Measurements from ENCODE around the gene TRMT1.
A peak's percentile ranks its signal among the peaks of the same experiment; 100 is the strongest.

Gene TRMT1

GRCh38 chr19:13101590-13102415 lies 14.7 kb downstream of the TRMT1 start:
- ATAC-seq, result no peak

GRCh38 chr19:13100841-13101589 lies 15.5 kb downstream of the TRMT1 start:
- ATAC-seq, result no peak

DNA sequence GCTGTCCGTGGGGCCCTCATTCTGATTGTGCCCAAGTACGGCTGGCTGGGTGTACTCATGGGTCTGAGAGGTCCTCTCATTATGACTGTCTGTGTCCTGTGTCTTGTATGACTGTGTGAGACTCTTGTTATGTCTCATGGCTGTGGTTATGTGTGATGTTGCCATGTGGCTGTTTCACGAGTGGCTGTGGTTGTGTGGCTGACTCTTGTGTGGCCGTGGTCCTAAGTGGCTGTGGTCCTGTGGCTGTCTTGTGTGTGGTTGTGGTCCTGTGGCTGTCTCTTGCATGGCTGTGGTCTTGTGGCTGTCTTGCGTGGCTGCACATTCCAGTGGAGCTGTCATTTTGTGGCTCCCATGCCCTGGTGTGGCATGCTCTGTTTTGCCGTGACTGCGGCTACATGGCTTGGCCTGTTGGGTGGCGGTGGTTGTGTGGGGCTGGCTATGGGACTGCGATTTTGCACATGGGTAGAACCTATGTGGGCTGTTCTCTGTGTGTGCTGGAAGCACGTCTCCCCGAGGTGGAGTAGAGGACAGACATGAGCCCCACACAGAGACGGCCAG lies 16.4 kb downstream of the TRMT1 start:
- peak; percentile 77 to 81 for ATAC-seq

DNA sequence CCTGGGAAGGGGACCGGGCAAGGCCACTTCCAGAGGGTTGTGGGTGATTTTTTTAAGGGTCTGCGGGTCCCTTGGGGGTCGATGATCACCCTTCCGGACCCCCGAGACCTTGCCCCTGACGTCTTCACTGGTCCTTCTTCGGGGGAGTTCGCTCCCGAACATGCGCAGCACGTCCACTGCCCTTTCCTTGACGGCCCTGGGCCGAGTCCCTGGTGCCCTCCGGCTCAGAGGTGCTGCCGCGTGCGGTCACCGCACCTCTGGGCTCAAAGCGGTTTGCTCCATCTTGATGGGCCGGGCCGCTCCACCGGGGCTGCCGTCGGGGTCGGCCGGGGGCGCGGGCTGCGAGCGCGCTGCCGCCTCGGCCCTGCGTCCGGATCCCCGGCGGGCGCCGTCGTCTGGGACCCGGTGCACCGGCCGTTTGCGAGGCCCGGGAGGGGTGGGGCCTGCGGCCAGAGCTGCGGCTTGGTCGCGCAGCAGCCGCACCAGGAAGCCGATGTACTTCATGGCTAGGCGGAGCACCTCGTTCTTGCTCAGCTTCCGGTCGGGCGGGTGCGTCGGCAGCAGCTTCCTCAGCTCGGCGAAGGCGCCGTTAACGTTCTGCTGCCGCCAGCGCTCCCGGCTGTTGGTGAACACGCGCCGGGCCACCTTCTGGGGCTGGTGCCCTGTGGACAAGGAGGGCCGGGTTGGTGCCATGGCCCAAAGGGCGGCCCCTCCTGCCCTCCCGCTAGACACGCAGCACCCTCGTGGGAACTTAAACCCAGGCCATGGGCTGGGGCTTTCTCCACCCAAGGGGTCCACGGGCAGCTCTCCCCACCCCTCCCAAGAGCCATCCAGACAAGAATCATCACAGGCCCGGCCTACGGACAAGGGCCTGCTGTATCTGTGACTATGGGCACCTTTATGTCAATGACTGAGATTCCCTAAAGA lies 17.2 kb downstream of the TRMT1 start:
- ATAC-seq, result peak; percentile 47 to 50

DNA sequence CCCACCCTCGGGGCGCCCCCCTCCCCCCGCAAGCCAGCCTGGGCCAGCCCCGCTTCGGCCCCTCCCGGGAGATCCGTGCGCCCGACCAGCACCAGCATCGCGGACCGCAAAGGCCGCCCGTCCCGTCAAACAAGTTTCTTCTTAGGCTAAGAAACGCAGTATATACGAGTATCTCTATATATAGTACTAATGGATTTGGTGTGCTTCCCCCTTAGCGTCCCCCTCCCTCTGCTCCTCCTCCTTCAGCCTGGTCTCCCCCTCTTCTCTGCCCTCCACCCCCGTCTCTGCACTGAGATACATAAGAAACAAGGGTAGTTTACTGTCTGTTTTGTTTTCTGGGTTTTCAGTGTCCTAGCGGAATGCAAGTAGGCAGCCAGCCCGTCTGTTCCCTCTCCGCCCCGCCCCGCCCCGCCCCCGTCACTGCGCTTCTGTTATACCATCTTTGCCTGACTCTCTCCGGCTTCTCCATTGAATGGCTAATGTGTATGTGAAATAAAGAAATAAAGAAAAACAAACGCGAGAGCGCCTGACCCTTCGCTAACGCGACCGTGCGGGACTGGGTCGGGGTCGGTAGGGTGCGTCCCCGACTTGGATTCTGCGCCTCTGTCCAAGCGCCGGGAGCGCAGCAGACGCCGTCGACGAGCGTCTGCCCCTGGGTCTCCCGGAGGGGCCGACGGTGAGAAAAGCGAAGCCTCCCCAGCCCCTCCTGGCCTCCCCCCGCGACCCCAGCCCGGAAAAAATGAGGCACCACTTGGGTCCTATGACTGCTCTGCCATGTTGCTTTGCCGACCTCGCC lies 18.1 kb downstream of the TRMT1 start:
- no peak for ATAC-seq

GRCh38 chr19:13097463-13098258 lies 18.9 kb downstream of the TRMT1 start:
- no peak for ATAC-seq

GRCh38 chr19:13097033-13097462 lies 19.5 kb downstream of the TRMT1 start:
- no peak for ATAC-seq

DNA sequence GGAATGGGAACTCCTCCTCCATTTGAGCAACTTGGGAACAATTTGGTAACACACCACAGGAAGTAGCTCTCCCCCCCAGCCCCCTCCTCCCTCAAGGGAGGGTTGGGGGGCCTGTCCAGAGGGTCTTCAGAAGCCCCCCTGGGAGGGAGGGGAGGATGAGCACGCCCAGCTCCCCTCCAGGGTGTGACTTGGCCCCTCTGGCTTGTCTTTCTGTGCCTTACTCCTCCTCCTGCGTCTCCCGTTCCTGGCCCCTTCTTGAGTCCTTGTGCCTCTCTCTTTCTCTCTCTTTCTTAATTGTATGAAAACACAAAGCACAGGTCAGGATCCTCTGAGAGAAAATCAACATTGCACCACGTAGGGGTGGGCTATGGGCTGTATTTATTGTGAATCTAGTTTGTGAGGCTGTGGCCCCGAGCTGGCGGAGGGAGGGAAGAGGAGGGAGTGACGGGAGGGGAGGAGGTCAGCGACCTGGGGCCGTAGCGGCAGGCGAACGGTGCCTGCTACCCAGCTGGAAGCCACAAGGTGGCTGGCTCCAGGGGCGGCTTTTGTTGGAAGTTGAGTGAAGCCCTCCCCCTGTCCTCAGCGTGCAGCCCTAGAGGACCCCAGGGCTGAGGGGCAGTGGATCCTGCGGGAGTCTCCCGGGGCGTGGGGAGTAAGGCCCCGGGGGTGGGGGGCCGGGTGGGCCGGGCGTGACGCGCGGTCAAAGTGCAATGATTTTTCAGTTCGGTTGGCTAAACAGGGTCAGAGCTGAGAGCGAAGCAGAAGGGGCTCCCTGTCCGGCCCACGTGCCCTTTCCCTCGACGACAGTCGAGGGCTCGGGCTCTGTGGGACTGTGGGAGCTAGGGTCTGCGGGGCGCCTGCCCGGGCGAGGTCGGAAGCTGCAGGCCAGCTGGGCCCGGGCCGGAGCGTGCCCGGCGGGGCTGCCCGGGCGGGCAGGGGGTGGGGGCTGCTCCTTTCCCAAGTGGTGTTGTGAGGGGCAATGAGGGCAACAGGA lies 20.3 kb downstream of the TRMT1 start:
- ATAC-seq, result no peak

GRCh38 chr19:13095393-13095784 lies 21.2 kb downstream of the TRMT1 start:
- ATAC-seq, result no peak

DNA sequence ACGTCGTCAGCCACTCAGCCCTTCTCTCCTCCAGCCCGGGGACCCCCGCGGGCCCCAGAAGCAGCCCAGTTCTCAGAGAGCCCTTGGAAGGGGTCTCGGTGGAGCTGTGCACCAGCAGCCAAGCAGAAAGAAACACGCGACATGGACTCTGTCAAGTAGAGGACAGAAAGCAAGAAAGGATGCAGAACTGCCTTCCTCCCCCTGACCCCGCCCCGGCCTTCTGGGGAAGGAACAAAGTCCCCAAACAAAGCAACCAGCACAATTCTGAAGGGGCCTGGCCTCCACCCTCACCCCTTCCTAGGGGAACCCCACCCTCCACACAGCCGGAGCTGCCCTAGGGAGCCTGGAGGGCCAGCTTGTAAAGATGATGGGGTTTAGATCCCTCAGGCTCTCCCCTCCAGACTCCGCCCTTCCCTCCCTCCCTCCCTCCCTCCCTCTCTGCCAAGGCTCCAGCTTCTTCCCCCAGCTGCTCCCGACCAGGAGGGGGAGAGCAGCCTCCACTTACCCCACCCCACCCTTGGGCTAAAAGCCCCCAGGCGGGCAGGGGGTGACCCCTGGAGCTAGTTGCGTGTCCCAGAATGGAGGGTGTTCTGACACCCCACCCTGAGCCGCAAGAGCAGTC lies 21.7 kb downstream of the TRMT1 start:
- ATAC-seq, result no peak

DNA sequence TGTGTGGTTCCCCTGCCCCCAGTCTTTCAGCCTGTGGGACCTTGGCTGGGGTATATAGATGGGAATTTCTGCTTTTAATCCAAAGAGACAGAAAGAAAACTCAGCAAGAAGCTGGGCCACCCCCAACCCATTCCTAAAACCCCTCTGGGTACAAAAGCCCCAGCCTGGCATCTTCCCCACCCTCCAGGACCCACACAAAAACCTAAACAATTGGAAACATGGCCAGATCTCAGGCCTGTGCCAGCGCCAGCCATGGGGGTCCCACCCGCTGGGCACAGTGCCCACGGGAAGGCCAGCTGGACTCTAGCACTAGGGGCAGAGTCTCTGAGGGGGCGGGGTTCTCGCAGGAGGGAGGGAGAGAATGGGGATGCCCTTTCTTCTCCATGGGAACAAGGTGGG lies 22.4 kb downstream of the TRMT1 start:
- no peak for ATAC-seq

- ATAC-seq, result peak; percentile 78
Measured at GRCh38 chr19:13093407-13094105, 23.0 kb downstream of the TRMT1 start.

- no peak for ATAC-seq
Measured at GRCh38 chr19:13092606-13093235, 23.8 kb downstream of the TRMT1 start.

GRCh38 chr19:13092158-13092543 lies 24.4 kb downstream of the TRMT1 start:
- ATAC-seq, result no peak

DNA sequence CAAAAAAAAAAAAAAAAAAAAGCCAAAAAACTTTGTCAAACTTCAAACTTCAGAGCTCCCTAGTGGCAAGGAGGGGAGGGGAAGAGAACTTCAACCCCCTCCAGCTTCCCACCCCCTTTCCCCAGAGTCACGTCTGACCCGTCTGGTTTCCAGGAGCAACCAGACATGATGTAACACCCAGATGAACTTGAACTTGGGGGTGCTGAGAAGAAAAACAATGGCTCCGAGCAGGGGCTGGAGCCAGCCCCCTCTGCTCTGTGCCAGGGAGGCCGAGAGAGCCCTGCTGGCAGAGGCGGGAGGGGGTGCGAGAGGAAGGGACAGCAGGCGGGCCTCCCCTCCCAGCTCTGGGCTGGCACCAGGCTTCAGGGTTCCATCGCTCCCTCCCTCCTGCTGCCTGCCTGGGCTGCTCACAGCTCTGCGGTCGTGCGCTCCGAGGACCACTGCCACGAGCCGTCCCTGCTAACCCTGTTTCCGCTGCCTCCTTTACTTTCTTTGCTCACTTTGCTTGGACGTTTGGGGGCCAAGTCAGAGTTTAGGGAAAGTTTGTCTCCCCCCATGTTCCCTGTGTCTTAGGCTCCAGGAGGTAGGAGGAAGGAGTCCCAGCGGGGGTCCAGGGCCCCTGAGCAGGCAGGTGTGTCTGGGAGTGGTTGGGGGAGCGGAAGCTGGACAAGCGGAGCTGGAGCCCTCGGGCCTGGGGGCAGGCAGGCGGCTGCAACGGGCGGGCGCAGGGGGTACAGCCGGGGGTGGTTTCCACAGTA lies 25.0 kb downstream of the TRMT1 start:
- no peak for ATAC-seq

DNA sequence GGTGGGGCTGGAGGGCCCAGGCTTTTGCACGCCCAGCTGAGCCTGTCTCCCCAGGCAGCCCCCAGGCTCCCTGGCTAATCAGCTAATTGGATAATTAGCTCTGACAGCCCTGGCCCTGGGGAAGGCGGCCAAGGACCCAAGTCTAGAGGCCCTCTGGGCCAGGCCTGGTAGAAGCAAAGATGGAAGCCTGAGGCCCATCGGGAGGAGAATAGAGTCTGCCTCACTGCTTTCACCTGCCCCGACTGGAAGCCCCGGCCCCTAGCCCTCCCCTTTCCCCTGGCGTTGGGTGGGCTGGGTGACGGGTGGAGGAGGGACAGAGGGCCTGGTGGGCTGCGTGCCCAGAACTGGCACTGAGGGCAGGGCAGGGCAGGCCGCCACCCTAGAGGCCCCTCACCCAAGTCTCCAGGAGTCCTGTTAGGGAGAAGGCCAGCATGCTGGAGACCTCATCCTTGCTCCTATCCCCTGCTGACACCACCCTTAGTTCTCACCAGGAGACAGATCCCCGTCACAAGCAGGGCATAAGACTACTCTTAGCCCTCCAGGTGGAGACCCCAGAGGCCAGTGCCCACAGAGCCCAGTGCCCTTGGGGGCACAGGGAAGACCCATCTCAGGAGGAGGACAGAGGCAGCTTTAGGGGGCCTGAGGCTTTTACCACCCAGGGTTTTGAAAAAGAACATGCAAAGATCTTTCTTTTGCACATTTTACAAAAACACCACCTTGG lies 25.9 kb downstream of the TRMT1 start:
- ATAC-seq, result no peak
